Choroid plexus epithelial cell (primary cell): Measurements from ENCODE around the gene BEND4.
"Not testable (repeated sequence)": the region's sequence is repeated elsewhere in the genome, so short reads cannot be mapped to it uniquely, and the experiment has no call there.

Source experiments
- DNase-seq: peaks from one replicate; pipeline ENCODE4 v3.0.0-alpha.2; 2010; ENCODE audit warnings: low read depth
- H3K4me3 ChIP-seq: 2 replicates; pipeline ENCODE4 v1.5.1; 2011; ENCODE audit warnings: low read depth, mild to moderate bottlenecking, control low read depth, low read length, moderate library complexity
- CTCF ChIP-seq: conservative IDR thresholded peaks from 2 replicates; pipeline ENCODE4 v1.5.1; 2011; ENCODE audit warnings: low read depth, mild to moderate bottlenecking, control low read depth, inconsistent platforms, low read length, moderate library complexity

BEND4 gene

GRCh38 chr4:42152507-42153504 lies at the start of gene BEND4:
Gene BEND4, minus strand, starts transcription at chr4:42152655. Its CDS starts 512 bp downstream, at chr4:42152143.
- TF ChIP-seq CTCF = no peak
- H3K4me3 ChIP-seq = no peak within 1 kb of the TSS
- no peak for DNase-seq

- no peak for DNase-seq
- TF ChIP-seq CTCF = no peak
- H3K4me3 ChIP-seq = no peak overlapping the region
Observed at GRCh38 chr4:42197341-42197740, 44.9 kb upstream of the BEND4 start.

GRCh38 chr4:42172921-42173320 lies 20.5 kb upstream of the BEND4 start:
- DNase-seq = no peak
- H3K4me3 ChIP-seq = no peak overlapping the region
- no peak for TF ChIP-seq CTCF

- no peak for DNase-seq
- no peak for TF ChIP-seq CTCF
Observed at GRCh38 chr4:42172128-42172790, 19.8 kb upstream of the BEND4 start.

GRCh38 chr4:42167709-42168108 lies 15.3 kb upstream of the BEND4 start:
- DNase-seq = no peak
- no peak for TF ChIP-seq CTCF
- H3K4me3 ChIP-seq = no peak overlapping the region

More at GRCh38 chr4:42172128-42172790, 19.8 kb upstream of the BEND4 start:
- no peak overlapping the region for H3K4me3 ChIP-seq

GRCh38 chr4:42166186-42166585 lies 13.7 kb upstream of the BEND4 start:
- not testable (repeated sequence) for DNase-seq, H3K4me3 ChIP-seq

- TF ChIP-seq CTCF = no peak
Observed at GRCh38 chr4:42159271-42160001, 7.0 kb upstream of the BEND4 start.

More at GRCh38 chr4:42159271-42160001, 7.0 kb upstream of the BEND4 start:
- no peak overlapping the region for H3K4me3 ChIP-seq
- DNase-seq = no peak
